Neuron (in vitro differentiated cells): ENCODE data around the gene F7.
"Not testable (repeated sequence)": the region's sequence is repeated elsewhere in the genome, so short reads cannot be mapped to it uniquely, and the experiment has no call there.

ENCODE experiments used
- H2AFZ ChIP-seq: one replicate; pipeline ENCODE4 v1.6.1; 2013; ENCODE audit warnings: low read depth, mild to moderate bottlenecking, inconsistent platforms, low read length, moderate library complexity
- H3K27me3 ChIP-seq: one replicate; pipeline ENCODE4 v1.6.1; 2013; ENCODE audit warnings: low read length; ENCODE audit not compliant: insufficient read depth
- H3K36me3 ChIP-seq: one replicate; pipeline ENCODE4 v1.6.1; 2013; ENCODE audit warnings: low read length; ENCODE audit not compliant: insufficient read depth
- H3K4me1 ChIP-seq: one replicate; pipeline ENCODE4 v1.6.1; 2013; ENCODE audit warnings: low read length; ENCODE audit not compliant: insufficient read depth
- H3K4me3 ChIP-seq: 2 replicates; pipeline ENCODE4 v1.5.1; 2013; ENCODE audit warnings: mild to moderate bottlenecking, low read length, moderate library complexity
- H3K9me3 ChIP-seq: one replicate; pipeline ENCODE4 v1.6.1; 2013; ENCODE audit warnings: low read length

F7 gene

DNA sequence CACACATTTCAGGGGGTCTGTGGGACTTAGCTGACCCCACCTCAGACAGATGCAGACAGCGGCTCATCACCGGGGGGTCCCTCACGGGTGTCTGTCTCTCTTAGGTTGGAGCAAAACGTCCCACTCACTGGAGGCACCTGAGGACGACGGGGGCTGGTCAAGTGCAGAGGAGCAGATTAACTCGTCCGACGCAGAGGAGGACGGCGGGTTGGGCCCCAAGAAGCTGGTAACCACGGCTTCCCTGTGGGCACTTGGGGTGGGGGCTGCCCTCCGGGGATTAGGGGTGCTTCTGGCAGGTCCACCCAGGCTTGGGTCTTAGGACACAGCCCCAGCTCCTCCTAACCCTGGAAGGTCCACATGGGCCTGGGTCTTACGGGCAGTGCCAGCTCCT, 11.2 kb upstream of the F7 start:
- Histone ChIP-seq H3K27me3 (no peaks in the 10 kb centered on the region), H2AFZ (no peak overlapping the region), H3K9me3 (peaks cover 3% of the 10 kb centered on the region), H3K36me3 (no peaks in the 10 kb centered on the region), H3K4me3 (no peak overlapping the region), H3K4me1 (peaks cover 5% of the 10 kb centered on the region)

DNA sequence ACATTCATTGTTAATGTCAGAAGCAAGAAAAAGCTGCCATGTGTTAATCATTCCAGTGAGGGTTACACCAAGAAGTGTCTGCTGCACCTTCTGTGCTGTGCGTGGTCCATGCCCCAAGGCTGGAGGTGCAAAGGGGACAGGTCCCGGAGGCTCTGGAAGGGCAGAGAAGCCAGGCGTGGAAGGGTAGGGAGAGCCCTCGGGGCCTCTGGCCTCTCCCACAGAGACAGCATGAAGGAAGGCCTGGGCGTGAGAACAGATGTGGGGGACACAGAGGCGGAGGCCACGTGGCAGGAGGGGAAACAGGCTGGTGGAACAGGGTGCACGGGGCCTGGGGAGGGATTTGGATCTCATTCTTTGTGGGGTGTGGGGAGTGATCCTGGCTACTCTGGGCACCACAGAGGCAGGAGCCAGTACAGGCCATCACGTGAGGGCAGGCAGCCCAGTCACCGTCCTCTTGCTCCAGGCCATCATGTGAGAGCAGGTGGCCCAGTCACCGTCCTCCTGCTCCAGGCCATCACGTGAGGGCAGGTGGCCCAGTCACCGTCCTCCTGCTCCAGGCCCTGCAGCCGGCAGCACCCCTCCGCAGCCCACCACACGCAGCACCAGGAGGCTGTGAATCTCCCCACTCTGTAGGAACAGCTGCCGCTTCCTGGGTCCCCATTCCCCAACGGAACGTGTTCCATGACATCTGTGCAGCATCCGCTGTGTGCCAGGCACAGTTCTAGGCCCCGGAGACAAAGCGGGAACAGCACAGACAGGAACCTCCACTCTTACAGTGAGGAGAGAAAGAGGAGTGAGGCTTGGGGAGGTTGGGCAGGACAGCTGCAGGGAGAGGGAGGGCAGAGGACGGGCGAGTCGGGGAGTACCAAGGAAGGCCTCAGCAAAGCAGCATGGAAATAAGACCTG, 10.2 kb upstream of the F7 start:
- no peak overlapping the region for H2AFZ ChIP-seq
- no peaks in the 10 kb centered on the region for H3K36me3 ChIP-seq
- peaks cover 5% of the 10 kb centered on the region for H3K4me1 ChIP-seq
- peaks cover 3% of the 10 kb centered on the region for H3K9me3 ChIP-seq
- H3K27me3 ChIP-seq, result no peaks in the 10 kb centered on the region
- H3K4me3 ChIP-seq, result no peak overlapping the region

DNA sequence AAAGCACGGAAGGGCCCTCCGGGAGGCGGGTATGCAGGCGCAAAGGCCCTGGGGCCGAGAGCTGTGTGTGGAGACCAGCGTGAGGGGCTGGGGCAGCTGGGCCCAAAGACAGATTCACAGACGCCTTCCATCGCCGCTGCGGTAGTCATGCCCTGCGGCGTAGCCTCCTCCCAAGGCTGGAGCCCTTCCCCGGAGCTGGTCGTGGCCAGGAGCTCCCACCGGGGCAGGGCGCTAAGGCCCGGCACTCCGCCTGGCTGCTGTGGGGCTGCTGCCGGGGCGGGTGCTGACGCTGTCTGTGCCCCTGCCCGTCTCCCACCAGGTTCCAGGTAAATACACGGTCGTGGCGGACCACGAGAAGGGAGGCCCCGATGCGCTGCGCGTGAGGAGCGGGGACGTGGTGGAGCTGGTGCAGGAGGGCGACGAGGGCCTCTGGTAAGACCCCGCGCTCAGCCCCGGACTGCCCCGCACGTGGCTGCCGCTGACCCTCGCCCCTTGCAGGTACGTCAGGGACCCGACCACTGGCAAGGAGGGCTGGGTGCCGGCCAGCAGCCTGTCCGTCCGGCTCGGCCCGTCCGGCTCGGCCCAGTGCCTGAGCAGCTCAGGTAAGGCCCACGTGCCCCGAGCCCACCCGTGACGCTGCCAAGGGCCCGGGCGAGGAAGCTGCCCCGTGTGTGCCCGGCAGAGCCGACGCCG, 9.4 kb upstream of the F7 start:
- Histone ChIP-seq H3K9me3 (peaks cover 3% of the 10 kb centered on the region), H3K36me3 (no peaks in the 10 kb centered on the region), H2AFZ (no peak overlapping the region), H3K4me1 (peaks cover 5% of the 10 kb centered on the region), H3K4me3 (no peak overlapping the region), H3K27me3 (no peaks in the 10 kb centered on the region)

DNA sequence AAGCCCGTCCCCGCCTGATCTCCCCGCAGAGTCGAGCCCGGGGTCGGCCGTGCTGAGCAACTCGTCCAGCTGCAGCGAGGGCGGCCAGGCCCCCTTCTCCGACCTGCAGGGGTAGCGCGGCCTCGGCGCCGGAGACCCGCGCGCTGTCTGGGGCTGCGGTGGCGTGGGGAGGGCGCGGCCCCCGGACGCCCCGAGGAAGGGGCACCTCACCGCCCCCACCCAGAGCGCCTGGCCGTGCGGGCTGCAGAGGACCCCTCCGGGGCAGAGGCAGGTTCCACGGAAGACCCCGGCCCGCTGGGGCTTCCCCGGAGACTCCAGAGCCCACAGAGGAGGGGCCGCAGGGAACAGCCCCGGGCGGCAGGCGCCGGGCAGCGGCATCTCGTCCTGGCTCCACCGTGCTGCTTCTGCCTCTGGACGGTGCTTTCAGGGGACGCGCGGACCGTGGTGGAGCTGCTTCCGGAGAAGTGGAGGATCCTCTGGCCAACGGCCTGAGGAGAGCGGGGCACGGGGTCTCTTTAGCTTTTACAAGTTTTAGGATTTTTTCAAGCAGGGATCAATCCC, 8.8 kb upstream of the F7 start:
- peaks cover 3% of the 10 kb centered on the region for H3K9me3 ChIP-seq
- no peak overlapping the region for H3K4me3 ChIP-seq
- peaks cover 5% of the 10 kb centered on the region for H3K4me1 ChIP-seq
- H3K36me3 ChIP-seq, result no peaks in the 10 kb centered on the region
- H3K27me3 ChIP-seq, result no peaks in the 10 kb centered on the region
- H2AFZ ChIP-seq, result no peak overlapping the region

DNA sequence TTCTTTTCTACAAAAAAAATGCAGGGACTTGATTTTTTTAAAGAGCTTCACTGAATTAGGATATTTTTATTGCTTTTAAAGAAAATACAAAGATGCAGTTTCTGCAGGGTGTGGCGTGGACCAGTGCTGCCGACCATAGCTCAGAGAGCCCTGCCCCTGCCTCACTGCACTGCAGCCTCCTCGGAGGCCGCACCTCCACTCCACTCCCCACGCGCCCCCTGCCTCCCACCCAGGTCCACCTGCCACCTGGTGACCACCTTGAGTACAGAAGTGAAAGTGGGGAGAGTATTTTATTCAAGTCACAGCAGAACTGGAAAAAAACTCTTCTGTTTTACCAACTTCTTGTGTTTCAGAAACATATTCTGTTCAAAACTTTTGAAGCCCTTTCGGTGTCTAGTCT, 7.9 kb upstream of the F7 start:
- Histone ChIP-seq H3K9me3 (peaks cover 3% of the 10 kb centered on the region), H3K36me3 (no peaks in the 10 kb centered on the region), H2AFZ (no peak overlapping the region), H3K27me3 (no peaks in the 10 kb centered on the region), H3K4me3 (no peak overlapping the region), H3K4me1 (peaks cover 5% of the 10 kb centered on the region)

DNA sequence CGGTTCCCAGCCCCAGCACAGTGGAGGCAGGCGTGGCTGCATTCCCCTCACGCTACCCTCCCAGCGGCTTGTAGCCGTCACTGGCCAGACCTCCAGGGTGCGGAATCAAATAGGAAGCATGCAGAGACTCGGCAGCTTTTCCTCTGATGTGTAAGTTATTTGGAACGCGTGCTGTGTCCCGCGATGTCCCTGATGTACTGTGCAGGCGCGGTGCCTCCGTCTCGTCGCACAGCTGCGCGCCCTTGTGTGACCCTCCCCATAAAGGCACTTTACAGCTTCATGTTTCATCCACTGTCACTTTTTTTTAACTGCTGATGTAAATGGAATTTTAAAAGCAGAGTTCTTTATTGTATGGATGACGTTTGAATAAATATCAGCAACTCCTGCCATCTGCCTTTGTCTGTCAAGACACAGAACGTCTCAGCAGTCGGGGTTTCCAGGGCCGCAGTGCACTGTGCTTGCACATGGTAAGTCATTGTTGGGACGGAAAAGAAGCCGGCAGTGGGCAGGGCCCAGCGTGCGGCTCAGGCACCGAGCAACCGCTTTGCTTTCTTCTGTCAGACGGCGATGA, 7.3 kb upstream of the F7 start:
- H3K36me3 ChIP-seq, result no peaks in the 10 kb centered on the region
- no peaks in the 10 kb centered on the region for H3K27me3 ChIP-seq
- H3K4me3 ChIP-seq, result no peak overlapping the region
- H3K9me3 ChIP-seq, result peaks cover 3% of the 10 kb centered on the region
- no peak overlapping the region for H2AFZ ChIP-seq
- H3K4me1 ChIP-seq, result peaks cover 5% of the 10 kb centered on the region

DNA sequence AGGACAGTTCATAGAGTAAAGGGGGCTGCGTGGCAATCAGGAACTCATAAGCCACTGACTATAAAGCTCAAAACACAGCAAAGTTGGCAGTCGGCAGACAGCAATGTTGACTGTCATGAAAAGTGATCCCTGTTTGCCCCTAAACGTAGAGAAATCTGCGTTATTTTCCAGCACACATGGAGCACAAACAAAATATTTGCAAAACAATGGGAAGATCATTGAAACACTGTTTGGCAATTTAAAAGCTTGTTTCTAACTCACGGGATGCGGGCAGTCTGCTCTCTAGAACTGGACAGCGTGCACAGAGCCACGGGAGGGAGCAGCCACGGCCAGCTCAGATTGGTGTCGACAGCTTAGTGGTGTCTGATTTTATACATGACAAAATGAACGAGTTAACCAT, 6.4 kb upstream of the F7 start:
- Histone ChIP-seq H2AFZ (no peak overlapping the region), H3K4me1 (peaks cover 5% of the 10 kb centered on the region), H3K4me3 (no peak overlapping the region), H3K9me3 (peaks cover 3% of the 10 kb centered on the region), H3K36me3 (no peaks in the 10 kb centered on the region), H3K27me3 (no peaks in the 10 kb centered on the region)

DNA sequence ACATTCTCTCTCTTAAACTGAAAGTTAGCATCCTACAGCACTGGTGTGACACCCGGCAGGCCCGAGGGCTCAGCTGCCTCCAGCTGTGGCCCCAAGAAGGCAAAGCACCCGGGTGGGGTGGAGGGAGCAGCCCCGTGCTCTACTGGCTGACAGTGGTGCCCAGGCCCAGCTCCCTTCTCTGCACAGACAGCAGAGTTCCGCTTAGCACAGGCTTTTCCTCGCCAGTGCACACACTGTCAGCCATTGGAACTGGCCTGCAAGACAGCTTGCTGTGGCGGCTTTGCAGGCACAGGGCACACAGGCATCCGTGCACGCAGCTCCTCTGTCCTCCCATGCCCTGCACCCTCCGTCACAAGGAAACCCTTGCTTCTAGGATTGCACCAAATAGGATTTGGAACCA, 3.3 kb upstream of the F7 start:
- not testable (repeated sequence) for H2AFZ ChIP-seq, H3K9me3 ChIP-seq, H3K4me3 ChIP-seq, H3K27me3 ChIP-seq, H3K36me3 ChIP-seq, H3K4me1 ChIP-seq

DNA sequence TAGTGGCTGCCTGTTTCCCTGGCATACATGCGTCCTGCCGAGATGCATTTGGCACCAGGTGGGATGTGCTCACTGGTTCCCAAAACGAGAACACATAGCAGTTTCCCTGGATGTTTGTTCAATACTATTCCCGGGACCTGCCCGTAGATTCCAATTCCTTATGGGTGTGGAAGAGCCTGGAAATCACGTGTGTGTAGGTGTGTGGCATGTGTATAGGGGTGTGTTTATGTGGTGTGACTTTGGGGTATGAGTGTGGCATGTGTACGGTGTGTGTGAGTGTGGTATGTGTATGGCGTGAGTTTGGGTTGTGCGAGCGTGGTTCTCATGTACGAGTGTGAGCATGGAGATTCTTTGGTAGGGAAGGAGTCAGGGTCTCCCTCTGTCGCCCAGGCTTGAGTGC, 2.9 kb upstream of the F7 start:
- H3K4me1 ChIP-seq, result peaks cover 3% of the 10 kb centered on the region
- peaks cover 3% of the 10 kb centered on the region for H3K9me3 ChIP-seq
- H2AFZ ChIP-seq, result no peak overlapping the region
- H3K4me3 ChIP-seq, result no peak overlapping the region
- H3K27me3 ChIP-seq, result no peaks in the 10 kb centered on the region
- H3K36me3 ChIP-seq, result no peaks in the 10 kb centered on the region

DNA sequence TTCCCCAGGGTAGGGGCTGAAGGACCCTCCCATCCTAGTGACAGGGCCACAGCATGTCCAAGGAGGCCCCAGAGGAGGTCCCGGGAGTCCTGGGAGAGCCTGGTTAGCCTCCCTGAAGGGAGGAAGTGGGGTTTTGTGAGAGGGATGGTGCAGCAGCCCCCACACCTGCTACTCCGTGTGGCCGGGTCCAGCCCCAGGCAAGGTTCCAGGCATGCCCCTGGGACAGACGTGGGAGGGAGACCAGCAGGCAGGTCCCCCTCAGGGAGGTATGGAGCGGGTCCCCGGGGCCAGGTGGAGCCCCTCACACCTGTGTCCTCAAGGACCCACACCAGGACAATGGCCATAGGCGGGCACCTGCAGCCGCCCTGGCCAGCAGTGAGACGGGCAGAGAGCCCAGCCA, 1.9 kb upstream of the F7 start:
- no peaks in the 10 kb centered on the region for H3K4me1 ChIP-seq
- no peak overlapping the region for H2AFZ ChIP-seq
- H3K9me3 ChIP-seq, result peaks cover 3% of the 10 kb centered on the region
- no peaks in the 10 kb centered on the region for H3K36me3 ChIP-seq
- H3K4me3 ChIP-seq, result no peak overlapping the region
- no peaks in the 10 kb centered on the region for H3K27me3 ChIP-seq

DNA sequence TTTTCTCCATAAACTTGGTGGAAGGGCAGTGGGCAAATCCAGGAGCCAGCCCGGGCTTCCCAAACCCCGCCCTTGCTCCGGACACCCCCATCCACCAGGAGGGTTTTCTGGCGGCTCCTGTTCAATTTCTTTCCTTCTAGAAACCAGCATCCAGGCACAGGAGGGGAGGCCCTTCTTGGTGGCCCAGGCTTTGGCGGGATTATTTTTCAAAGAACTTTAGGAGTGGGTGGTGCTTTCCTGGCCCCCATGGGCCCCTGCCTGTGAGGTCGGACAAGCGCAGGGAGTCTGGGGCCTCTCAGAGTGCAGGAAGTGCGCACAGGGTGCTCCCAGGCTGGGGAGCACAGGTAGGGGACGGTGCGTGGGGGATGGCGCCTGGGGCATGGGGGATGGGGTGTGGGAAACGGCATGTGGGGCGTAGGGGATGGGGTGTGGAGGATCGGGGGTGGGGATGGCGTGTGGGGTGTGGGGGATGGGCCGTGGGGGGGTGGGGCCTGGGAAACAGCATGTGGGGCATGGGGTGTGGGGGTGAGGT, 396 bp downstream of the F7 start:
- Histone ChIP-seq H3K4me3 (no peak overlapping the region), H3K4me1 (no peaks in the 10 kb centered on the region), H3K27me3 (no peaks in the 10 kb centered on the region), H3K36me3 (no peaks in the 10 kb centered on the region), H3K9me3 (no peaks in the 10 kb centered on the region), H2AFZ (no peak overlapping the region)

DNA sequence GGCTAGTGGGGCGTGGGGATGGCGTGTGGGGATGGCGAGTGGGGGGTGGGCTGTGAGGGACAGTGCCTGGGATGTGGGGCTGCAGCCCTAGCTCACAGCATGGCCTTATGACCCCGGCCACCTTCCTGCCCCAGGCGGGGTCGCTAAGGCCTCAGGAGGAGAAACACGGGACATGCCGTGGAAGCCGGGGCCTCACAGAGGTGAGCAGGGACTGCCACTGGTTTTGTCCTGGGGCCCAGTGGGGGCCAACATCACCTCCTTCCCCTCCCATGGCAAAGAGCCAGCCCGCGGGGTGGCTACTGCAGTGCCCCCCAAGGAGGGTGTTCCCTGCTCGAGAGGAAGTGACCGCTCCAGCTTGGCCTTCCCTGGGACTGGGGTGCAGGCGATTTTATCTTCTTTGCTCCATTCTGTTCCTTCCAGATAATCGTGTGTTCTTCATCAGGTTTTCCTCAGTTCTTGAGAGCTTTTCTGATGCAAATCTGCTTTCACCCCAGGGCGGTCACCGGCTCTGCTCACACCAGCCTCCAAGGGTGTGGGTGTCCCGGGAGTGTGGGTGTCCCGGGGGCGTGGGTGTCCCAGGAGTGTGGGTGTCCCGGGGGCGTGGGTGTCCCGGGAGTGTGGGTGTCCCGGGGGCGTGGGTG, 1.2 kb downstream of the F7 start:
- H3K9me3 ChIP-seq, result no peaks in the 10 kb centered on the region
- no peak overlapping the region for H3K4me3 ChIP-seq
- no peaks in the 10 kb centered on the region for H3K4me1 ChIP-seq
- no peaks in the 10 kb centered on the region for H3K36me3 ChIP-seq
- H3K27me3 ChIP-seq, result no peaks in the 10 kb centered on the region
- no peak overlapping the region for H2AFZ ChIP-seq

DNA sequence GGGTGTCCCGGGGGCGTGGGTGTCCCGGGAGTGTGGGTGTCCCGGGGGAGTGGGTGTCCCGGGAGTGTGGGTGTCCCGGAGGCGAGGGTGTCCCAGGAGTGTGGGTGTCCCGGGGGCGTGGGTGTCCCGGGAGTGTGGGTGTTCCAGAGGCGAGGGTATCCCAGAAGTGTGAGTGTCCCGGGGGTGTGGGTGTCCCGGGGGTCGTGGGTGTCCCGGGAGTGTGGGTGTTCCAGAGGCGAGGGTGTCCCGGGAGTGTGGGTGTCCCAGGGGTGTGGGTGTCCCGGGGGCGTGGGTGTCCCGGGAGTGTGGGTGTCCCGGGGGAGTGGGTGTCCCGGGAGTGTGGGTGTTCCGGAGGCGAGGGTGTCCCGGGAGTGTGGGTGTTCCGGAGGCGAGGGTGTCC, 2.9 kb downstream of the F7 start:
- H3K27me3 ChIP-seq, H3K4me3 ChIP-seq, H3K4me1 ChIP-seq, H2AFZ ChIP-seq, H3K36me3 ChIP-seq, H3K9me3 ChIP-seq: not testable (repeated sequence)
